ENCODE results near the gene TXNL4A. TPM values are rescaled to one million over a fixed set of nuclear protein-coding genes. Genes with fewer than 3 reads are reported as not detected.
"Not testable (repeated sequence)": the region's sequence is repeated elsewhere in the genome, so short reads cannot be mapped to it uniquely, and the experiment has no call there.

TXNL4A gene
- total RNA-seq, 2 donors from 2014 or later, result 101 to 138 TPM

DNA sequence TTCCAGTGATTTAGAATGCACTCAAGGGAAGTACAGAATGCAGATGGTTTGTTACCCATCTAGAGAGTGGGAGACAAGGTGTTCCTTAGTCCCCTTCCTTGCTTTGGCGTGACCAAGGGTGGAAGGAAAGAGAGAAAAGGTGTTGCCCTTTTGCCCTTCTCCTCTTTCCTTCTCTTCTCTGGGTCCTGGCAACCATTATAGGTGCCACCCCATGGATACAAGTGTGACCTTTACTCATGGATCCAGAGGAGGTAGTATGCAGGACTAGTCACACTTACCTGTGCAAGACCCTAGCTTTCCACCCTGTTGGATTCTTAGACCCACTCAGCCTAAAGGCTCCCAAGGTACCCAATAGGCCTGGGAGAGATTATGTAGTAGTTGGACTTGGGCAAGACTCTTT lies 34.2 kb upstream of the TXNL4A start:
- DNase-seq, result no peak
- Histone ChIP-seq H3K4me3 (no peak overlapping the region), H3K4me1 (no peaks in the 10 kb centered on the region), H3K9me3 (no peaks in the 10 kb centered on the region), H3K27me3 (no peaks in the 10 kb centered on the region), H3K36me3 (no peaks in the 10 kb centered on the region), H3K9ac (ENCODE audit: low read depth in 2 of 2, low read length in 2 of 2) (no peak overlapping the region), H3K27ac (no peak overlapping the region)
- intact Hi-C loops (cut with DNase I), result loop anchor here (10.0 kb wide), 1 partner anchor 62 kb away; no protein-coding TSS in a partner anchor
- TF ChIP-seq, protein P1, sequence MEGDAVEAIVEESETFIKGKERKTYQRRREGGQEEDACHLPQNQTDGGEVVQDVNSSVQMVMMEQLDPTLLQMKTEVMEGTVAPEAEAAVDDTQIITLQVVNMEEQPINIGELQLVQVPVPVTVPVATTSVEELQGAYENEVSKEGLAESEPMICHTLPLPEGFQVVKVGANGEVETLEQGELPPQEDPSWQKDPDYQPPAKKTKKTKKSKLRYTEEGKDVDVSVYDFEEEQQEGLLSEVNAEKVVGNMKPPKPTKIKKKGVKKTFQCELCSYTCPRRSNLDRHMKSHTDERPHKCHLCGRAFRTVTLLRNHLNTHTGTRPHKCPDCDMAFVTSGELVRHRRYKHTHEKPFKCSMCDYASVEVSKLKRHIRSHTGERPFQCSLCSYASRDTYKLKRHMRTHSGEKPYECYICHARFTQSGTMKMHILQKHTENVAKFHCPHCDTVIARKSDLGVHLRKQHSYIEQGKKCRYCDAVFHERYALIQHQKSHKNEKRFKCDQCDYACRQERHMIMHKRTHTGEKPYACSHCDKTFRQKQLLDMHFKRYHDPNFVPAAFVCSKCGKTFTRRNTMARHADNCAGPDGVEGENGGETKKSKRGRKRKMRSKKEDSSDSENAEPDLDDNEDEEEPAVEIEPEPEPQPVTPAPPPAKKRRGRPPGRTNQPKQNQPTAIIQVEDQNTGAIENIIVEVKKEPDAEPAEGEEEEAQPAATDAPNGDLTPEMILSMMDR (IDR thresholded peaks at IDR 0.05), result no peak

DNA sequence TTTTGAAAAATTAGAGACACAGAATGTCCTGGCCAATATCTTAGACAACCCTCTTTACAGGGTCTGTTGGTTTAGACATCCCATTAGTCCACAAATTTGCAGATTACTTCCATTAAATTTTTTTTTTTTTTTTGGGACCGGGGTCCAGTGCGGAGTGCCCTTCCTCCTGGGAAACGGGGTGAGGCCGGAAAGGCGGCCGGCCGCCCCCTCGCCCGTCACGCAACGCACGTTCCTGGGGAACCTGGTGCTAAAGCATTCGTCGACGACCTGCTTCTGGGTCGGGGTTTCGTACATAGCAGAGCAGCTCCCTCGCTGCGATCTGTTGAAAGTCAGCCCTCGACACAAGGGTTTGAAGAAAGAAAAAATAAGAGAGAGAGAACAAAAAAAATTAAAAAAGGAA lies 24.4 kb upstream of the TXNL4A start:
- no peak overlapping the region for H3K4me3 ChIP-seq
- no peaks in the 10 kb centered on the region for H3K9me3 ChIP-seq
- intact Hi-C loops (cut with DNase I), result no loop called here
- H3K27ac ChIP-seq, result no peak overlapping the region
- no peak overlapping the region for H3K9ac ChIP-seq (ENCODE audit: low read depth in 2 of 2, low read length in 2 of 2)
- no peaks in the 10 kb centered on the region for H3K4me1 ChIP-seq
- no peaks in the 10 kb centered on the region for H3K27me3 ChIP-seq
- no peak for DNase-seq
- H3K36me3 ChIP-seq, result no peaks in the 10 kb centered on the region
- TF ChIP-seq, protein P1 (IDR thresholded peaks at IDR 0.05), result no peak

DNA sequence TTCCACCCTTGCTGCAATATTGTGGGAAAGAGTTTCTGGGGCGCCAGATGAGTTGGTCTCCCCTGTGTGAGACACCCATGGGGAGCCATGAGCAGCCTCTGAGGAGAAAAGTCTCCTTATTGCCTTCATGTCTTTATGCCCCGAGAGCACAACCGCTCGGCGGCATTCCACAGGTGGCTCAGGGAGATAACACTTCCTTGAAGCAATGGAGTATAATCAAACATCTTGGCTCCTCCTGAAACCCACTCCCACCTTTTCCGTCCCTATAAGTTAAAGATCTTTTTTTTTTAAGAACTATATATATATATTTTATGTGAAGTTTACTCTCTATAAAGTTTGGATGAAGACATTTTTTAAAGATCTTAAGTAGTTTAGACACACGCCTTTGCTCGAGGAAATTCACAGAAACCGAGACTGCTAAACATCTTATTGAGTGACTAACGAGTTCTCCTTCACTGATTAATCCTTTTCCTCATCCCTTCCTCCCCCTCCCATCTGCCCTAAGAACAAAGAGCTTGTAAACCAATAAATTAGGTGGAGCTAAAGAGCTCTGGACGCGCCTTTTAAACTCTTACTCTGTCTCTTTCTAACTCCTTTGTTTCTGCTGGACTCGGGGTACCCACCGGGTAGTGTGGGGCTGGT lies 23.3 kb upstream of the TXNL4A start:
- not testable (repeated sequence) for H3K9me3 ChIP-seq

DNA sequence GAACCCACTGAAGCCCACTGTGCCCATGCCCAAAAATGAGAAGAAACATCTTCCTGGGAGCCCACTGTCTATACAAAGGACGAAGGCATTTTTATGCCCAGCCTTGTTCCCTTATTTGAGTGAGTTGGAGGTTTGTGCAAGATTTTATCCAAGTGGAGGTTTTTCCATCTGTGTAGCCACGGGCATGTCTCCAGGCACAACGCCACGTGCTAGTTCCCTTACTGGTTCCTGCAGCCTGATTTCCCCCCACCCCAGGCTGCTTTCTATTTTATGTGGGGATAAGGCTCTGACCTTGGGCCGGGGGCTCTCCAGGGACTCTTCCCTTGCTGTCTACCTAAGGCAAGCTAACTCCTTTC lies 22.2 kb upstream of the TXNL4A start:
- H3K4me3 ChIP-seq, result no peak overlapping the region
- DNase-seq, result no peak
- intact Hi-C loops (cut with DNase I), result no loop called here
- no peaks in the 10 kb centered on the region for H3K36me3 ChIP-seq
- TF ChIP-seq, protein P1 (IDR thresholded peaks at IDR 0.05), result no peak
- no peak overlapping the region for H3K9ac ChIP-seq (ENCODE audit: low read depth in 2 of 2, low read length in 2 of 2)
- H3K27me3 ChIP-seq, result no peaks in the 10 kb centered on the region
- H3K4me1 ChIP-seq, result no peaks in the 10 kb centered on the region
- no peaks in the 10 kb centered on the region for H3K9me3 ChIP-seq
- H3K27ac ChIP-seq, result no peak overlapping the region

More for the DNA sequence above, 23.3 kb upstream of the TXNL4A start:
- H3K27me3 ChIP-seq; H3K4me1 ChIP-seq; H3K36me3 ChIP-seq; H3K4me3 ChIP-seq; DNase-seq; intact Hi-C loops (cut with DNase I); H3K27ac ChIP-seq; H3K9ac ChIP-seq (ENCODE audit: low read depth in 2 of 2, low read length in 2 of 2): not testable (repeated sequence)

DNA sequence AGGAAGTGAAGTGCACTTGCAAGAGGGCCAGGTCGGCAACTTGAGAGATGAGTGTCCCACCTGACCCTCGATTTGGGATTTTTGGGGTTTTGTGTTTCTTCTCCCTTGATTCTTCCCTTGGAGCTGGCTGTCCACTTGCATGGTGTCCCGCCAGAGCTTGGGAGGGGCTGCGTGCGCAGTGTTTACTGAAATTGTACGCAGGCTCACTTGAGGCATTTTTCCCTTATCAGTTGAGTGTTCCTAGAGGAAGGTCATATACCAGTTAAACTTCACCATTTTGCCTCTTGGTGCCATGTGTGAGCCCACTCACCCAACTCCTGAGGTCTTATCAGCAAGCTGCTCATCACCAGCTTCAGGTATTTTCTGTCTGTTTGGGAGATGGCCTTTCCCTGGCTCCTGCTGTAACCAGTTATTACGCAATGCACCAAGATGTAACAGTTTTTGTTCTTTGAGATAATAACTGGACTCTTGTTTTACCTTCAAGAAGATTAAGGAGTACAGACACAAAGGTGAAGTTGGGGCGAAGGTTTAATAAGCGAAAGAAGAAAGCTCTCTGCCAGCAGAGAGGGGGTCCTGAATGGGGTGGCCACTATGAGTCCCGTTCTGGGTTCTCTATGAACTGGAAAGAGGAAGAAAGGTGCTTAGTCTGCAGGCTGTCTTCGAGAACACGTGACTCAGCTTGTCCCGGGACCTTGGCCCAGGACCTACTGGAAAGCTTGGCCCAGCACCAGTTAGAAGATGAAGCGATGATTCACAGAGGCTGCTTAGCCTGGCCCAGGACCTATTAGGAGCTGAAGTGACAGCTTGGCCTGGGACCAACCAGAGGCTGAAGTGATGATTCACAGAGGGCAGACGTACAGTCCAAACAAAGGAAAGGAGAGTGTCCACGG lies 21.5 kb upstream of the TXNL4A start:
- Histone ChIP-seq H3K4me1 (no peaks in the 10 kb centered on the region), H3K27ac (no peak overlapping the region), H3K9ac (ENCODE audit: low read depth in 2 of 2, low read length in 2 of 2) (no peak overlapping the region), H3K36me3 (no peaks in the 10 kb centered on the region), H3K4me3 (no peak overlapping the region), H3K27me3 (no peaks in the 10 kb centered on the region), H3K9me3 (no peaks in the 10 kb centered on the region)
- DNase-seq, result no peak
- TF ChIP-seq, protein P1 (IDR thresholded peaks at IDR 0.05), result no peak
- intact Hi-C loops (cut with DNase I), result no loop called here

DNA sequence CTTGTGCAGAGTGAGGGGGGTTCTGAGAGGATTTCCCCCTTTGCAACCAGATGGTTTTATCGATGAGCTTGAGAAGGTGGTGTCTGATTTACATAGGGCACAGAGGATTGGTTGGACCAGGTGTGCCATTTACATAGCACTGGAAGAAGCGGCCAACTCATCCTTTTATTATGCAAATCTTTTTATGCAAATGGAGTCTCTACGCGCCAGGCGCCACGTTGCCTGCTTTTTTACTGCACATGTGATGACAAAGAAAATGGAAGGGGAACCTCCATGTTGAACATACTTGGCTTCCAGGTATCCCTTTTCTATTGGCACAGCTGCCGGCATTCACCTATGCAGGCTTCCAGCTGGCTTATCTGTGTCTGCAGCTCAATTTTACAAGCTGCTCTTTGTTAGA lies 18.4 kb upstream of the TXNL4A start:
- intact Hi-C loops (cut with DNase I), result no loop called here
- no peaks in the 10 kb centered on the region for H3K4me1 ChIP-seq
- H3K9ac ChIP-seq (ENCODE audit: low read depth in 2 of 2, low read length in 2 of 2), result no peak overlapping the region
- H3K4me3 ChIP-seq, result no peak overlapping the region
- no peaks in the 10 kb centered on the region for H3K27me3 ChIP-seq
- H3K27ac ChIP-seq, result no peak overlapping the region
- H3K9me3 ChIP-seq, result no peaks in the 10 kb centered on the region
- TF ChIP-seq, protein P1 (IDR thresholded peaks at IDR 0.05), result no peak
- no peaks in the 10 kb centered on the region for H3K36me3 ChIP-seq
- DNase-seq, result no peak

Data from colonic mucosa (tissue), 4 donors.